CD4-positive, alpha-beta T cell treated with Interleukin-6 at 100 ng/mL for 8 hours (primary cell): ENCODE measurements around the gene MRPL18.

ENCODE experiments used
- DNase-seq: peaks from one replicate; pipeline ENCODE4 v3.0.0-alpha.2; 2020; ENCODE audit warnings: mixed read lengths, low spot score

Gene MRPL18

GRCh38 chr6:159842035-159842434 is 51.8 kb downstream of the MRPL18 start:
- no peak for DNase-seq

- DNase-seq, result no peak
Observed at GRCh38 chr6:159844737-159845645, 54.7 kb downstream of the MRPL18 start.
